Loucy (cell line): ENCODE measurements around the gene RASGRP2.

Experiments used
- H2AFZ ChIP-seq: fragments of 200-600 bp; sonication (generic); 2 replicates; pipeline ENCODE4 v1.6.0; 2016; ENCODE audit warnings: antibody characterized with exemption, mild to moderate bottlenecking, low read length, moderate library complexity
- H3F3A ChIP-seq: fragments of 200-600 bp; 2 replicates; pipeline ENCODE4 v1.6.0; 2016; ENCODE audit warnings: antibody characterized with exemption, low read depth, mild to moderate bottlenecking
- H3K27me3 ChIP-seq: fragments of 200-600 bp; sonication (generic); 2 replicates; pipeline ENCODE4 v1.6.1; 2014; ENCODE audit warnings: low read length, mild to moderate bottlenecking; ENCODE audit not compliant: insufficient read depth, poor library complexity, severe bottlenecking
- H3K36me3 ChIP-seq: fragments of 200-600 bp; sonication (generic); 2 replicates; pipeline ENCODE4 v1.6.1; 2016; ENCODE audit warnings: low read length; ENCODE audit not compliant: insufficient read depth
- H3K4me1 ChIP-seq: fragments of 200-600 bp; sonication (generic); 2 replicates; pipeline ENCODE4 v1.5.1; 2014; ENCODE audit warnings: low read length, mild to moderate bottlenecking; ENCODE audit not compliant: insufficient read depth, poor library complexity, severe bottlenecking
- H3K4me2 ChIP-seq: fragments of 200-600 bp; sonication (generic); 2 replicates; pipeline ENCODE4 v1.6.0; 2014; ENCODE audit warnings: antibody characterized with exemption, low read length, low read depth, mild to moderate bottlenecking; ENCODE audit not compliant: poor library complexity, severe bottlenecking
- H3K4me3 ChIP-seq: fragments of 200-600 bp; sonication (generic); 2 replicates; pipeline ENCODE4 v1.5.1; 2014; ENCODE audit warnings: low read length, mild to moderate bottlenecking, mixed read lengths; ENCODE audit not compliant: poor library complexity, severe bottlenecking
- H3K79me2 ChIP-seq: fragments of 200-600 bp; sonication (generic); 2 replicates; pipeline ENCODE4 v1.6.1; 2014; ENCODE audit warnings: low read length; ENCODE audit not compliant: insufficient read depth
- H3K9ac ChIP-seq: fragments of 200-600 bp; sonication (generic); 2 replicates; pipeline ENCODE4 v1.6.0; 2014; ENCODE audit warnings: mild to moderate bottlenecking, low read depth, low read length, moderate library complexity; ENCODE audit not compliant: poor library complexity, severe bottlenecking
- H3K9me2 ChIP-seq: fragments of 200-600 bp; sonication (generic); replicated peaks from 2 replicates; pipeline ENCODE4 v1.6.1; 2016; ENCODE audit warnings: low read depth, low read length, mixed read lengths
- H3K9me3 ChIP-seq: fragments of 200-600 bp; sonication (generic); 2 replicates; pipeline ENCODE4 v1.6.1; 2014; ENCODE audit warnings: mild to moderate bottlenecking, antibody characterized with exemption, low read length, low read depth; ENCODE audit not compliant: insufficient read depth
- H4K20me1 ChIP-seq: fragments of 200-600 bp; sonication (generic); 2 replicates; pipeline ENCODE4 v1.6.0; 2014; ENCODE audit warnings: antibody characterized with exemption, low read length, mild to moderate bottlenecking; ENCODE audit not compliant: insufficient read depth, poor library complexity, severe bottlenecking
- EZH2phosphoT487 ChIP-seq: fragments of 200-600 bp; IDR thresholded peaks from 2 replicates; pipeline ENCODE4 v1.6.1; 2018; ENCODE audit warnings: antibody characterized with exemption, mild to moderate bottlenecking, moderate library complexity, borderline replicate concordance
- TF ChIP-seq, protein P1 (sequence below): fragments of 200-600 bp; sonication (generic); conservative IDR thresholded peaks from 2 replicates; pipeline ENCODE4 v1.5.1; 2014; ENCODE audit warnings: mild to moderate bottlenecking, antibody characterized with exemption, low read length

The RASGRP2 gene

DNA sequence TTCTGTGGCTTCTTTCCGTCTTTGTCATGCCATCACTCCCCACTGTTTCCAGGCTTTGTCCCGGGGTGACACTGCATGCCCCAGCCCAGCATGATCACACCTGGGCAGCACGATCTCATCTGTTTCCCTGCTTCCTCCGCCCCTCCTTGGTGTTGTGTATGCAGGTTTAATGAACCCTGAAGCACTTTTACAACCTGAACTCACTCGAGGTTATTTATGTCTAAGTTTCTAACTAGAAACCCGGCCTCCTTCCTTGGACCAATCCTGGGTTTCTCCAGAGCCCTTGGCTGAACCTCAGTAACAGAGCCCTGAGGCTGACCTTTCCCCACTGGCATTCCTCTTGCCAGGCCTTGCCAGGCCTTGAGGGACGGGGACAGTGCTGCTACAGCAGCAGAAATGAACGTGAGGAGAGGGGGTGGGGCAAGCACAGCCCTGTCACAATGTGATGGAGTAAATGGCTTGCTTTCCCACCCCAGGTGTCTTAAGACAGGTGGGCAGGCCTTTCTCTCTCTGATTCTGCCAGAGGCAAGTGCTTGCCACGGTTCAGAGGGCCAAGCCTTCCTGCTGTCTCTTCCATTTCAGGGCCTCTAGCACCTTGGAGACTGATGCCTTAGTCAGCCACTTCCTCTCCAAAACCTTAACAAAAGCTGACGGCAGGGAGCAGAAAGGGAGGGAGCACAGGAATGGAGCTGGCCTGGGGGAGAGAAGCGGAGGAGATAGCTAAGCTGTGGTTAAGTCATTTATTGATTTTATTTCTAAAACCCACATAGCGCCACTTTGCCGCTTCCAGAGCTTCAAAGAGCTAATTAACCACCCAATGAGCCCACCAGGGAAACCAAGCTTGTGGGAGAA is 19.0 kb upstream of the RASGRP2 start:
- H3K9me3 ChIP-seq: no peaks in the 10 kb centered on the region
- H4K20me1 ChIP-seq: peaks cover 67% of the 10 kb centered on the region
- TF ChIP-seq, protein P1, sequence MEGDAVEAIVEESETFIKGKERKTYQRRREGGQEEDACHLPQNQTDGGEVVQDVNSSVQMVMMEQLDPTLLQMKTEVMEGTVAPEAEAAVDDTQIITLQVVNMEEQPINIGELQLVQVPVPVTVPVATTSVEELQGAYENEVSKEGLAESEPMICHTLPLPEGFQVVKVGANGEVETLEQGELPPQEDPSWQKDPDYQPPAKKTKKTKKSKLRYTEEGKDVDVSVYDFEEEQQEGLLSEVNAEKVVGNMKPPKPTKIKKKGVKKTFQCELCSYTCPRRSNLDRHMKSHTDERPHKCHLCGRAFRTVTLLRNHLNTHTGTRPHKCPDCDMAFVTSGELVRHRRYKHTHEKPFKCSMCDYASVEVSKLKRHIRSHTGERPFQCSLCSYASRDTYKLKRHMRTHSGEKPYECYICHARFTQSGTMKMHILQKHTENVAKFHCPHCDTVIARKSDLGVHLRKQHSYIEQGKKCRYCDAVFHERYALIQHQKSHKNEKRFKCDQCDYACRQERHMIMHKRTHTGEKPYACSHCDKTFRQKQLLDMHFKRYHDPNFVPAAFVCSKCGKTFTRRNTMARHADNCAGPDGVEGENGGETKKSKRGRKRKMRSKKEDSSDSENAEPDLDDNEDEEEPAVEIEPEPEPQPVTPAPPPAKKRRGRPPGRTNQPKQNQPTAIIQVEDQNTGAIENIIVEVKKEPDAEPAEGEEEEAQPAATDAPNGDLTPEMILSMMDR: no peak
- H3K4me3 ChIP-seq: peak overlapping the region; percentile 48
- no peaks in the 10 kb centered on the region for H3K27me3 ChIP-seq
- H3K4me1 ChIP-seq: peaks cover 57% of the 10 kb centered on the region
- peak overlapping the region; percentile 66 for H3K4me2 ChIP-seq
- H3K79me2 ChIP-seq: peaks cover 46% of the 10 kb centered on the region
- no peaks in the 10 kb centered on the region for H3K9me2 ChIP-seq
- peak overlapping the region; percentile 38 for H3K9ac ChIP-seq
- no peak overlapping the region for H2AFZ ChIP-seq
- H3F3A ChIP-seq: peaks cover 25% of the 10 kb centered on the region
- peaks cover 54% of the 10 kb centered on the region for H3K36me3 ChIP-seq

DNA sequence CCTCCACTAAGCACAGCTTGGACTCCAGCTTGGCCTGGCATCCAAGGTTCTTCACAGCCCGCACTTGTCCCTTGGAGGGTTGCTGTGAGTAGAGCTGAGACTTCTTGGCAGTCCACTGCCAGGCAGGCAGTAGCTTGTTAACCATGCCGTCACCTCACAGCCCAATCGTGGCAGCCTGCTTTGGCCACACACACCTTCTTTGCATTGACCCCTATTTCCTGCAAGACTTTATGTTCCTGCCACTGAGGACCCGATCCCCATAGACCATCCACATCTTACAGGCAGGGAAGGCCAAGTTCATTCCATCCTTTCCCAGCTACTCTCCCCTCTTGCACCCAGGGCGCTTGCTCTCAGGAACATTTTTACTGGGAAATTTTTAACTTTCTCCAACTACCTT is 18.3 kb upstream of the RASGRP2 start:
- Histone ChIP-seq H3F3A (peaks cover 25% of the 10 kb centered on the region), H4K20me1 (peaks cover 61% of the 10 kb centered on the region)

DNA sequence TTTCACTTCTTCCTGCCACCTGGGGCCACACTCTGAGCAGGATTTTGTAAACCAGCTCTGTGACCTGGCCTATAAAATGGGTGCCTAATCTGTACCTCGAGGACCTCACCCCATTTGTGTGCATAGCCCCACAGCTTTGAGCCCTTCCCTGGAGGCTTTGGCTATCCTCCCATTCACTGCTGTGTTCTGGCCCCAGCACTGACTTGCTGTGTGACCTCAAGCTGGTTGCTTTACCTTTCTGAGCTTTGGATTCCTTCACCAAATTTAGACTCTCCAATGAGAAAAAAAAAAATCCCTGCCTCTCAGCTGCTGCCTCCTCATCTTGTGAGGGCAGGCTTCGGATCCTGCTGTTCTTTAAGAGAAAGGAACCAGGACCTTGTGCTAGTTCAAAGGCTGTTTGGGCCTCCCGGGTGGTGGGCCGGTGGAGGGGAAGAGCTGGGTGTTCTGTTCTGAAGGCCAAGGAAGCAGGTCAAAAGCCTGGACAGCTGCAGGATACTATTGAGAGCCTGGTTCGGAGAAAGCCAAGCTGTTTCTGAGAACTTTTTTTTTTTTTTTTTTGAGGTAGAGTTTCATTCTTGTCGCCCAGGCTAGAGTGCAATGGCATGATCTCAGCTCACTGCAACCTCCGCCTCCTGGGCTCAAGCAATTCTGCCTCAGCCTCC is 16.9 kb upstream of the RASGRP2 start:
- peaks cover 48% of the 10 kb centered on the region for H4K20me1 ChIP-seq
- H3K9me2 ChIP-seq: no peaks in the 10 kb centered on the region
- H3K36me3 ChIP-seq: peaks cover 36% of the 10 kb centered on the region
- H3K4me3 ChIP-seq: no peak overlapping the region
- no peaks in the 10 kb centered on the region for H3K27me3 ChIP-seq
- peaks cover 29% of the 10 kb centered on the region; the same call in 1 of the 2 replicates for H3K79me2 ChIP-seq
- H3K9me3 ChIP-seq: no peaks in the 10 kb centered on the region
- H3K9ac ChIP-seq: no peak overlapping the region
- no peak overlapping the region for H3K4me2 ChIP-seq
- H3K4me1 ChIP-seq: peaks cover 47% of the 10 kb centered on the region
- peaks cover 25% of the 10 kb centered on the region for H3F3A ChIP-seq
- no peak for TF ChIP-seq EZH2phosphoT487
- TF ChIP-seq, protein P1: no peak
- no peak overlapping the region for H2AFZ ChIP-seq

More for the DNA sequence above, 18.3 kb upstream of the RASGRP2 start:
- Histone ChIP-seq H3K9me3 (no peaks in the 10 kb centered on the region), H3K9ac (peak overlapping the region; percentile 38), H3K4me2 (peak overlapping the region; percentile 66), H3K79me2 (peaks cover 40% of the 10 kb centered on the region), H3K4me3 (no peak overlapping the region), H3K36me3 (peaks cover 48% of the 10 kb centered on the region), H3K9me2 (no peaks in the 10 kb centered on the region), H3K4me1 (peaks cover 50% of the 10 kb centered on the region), H2AFZ (no peak overlapping the region), H3K27me3 (no peaks in the 10 kb centered on the region)
- TF ChIP-seq, protein P1: no peak
- no peak for TF ChIP-seq EZH2phosphoT487
